ENCODE data around the gene RALGPS1. TPM values are rescaled to one million over a fixed set of nuclear protein-coding genes. Genes with fewer than 3 reads are reported as not detected.

Gene RALGPS1
- total RNA-seq, 1 experiment from 2014 or later: 18.6 TPM

GRCh38 chr9:127232833-127233549, 318.4 kb downstream of the RALGPS1 start:
- Histone ChIP-seq H3K4me1 (ENCODE audit: insufficient read depth, low read length) (no peaks in the 10 kb centered on the region), H3T11ph (ENCODE audit: low read length) (no peak overlapping the region), H2BK12ac (ENCODE audit: insufficient read length, low read depth, low read length) (no peak overlapping the region), H2BK15ac (ENCODE audit: low read depth, low read length) (no peak overlapping the region), H4K8ac (replicated peaks; ENCODE audit: insufficient read length, low read depth, low read length) (no peak overlapping the region), H3K27me3 (ENCODE audit: insufficient read depth, low read length) (no peaks in the 10 kb centered on the region), H3K23ac (ENCODE audit: insufficient read length, low read depth, low read length) (no peak overlapping the region), H3K4me2 (ENCODE audit: insufficient read depth, insufficient read length, low read length) (no peak overlapping the region), H4K5ac (ENCODE audit: insufficient read length, low read depth, low read length) (no peak overlapping the region), H4K91ac (ENCODE audit: insufficient read length, low read depth, low read length) (no peak overlapping the region), H2BK20ac (ENCODE audit: low read depth, low read length, poor library complexity, severe bottlenecking) (no peak overlapping the region), H3K27ac (ENCODE audit: insufficient read length, low read depth, low read length) (no peak overlapping the region), H2BK5ac (ENCODE audit: insufficient read length, low read length) (no peak overlapping the region), H3K14ac (ENCODE audit: insufficient read depth, low read length) (no peak overlapping the region), H3K23me2 (ENCODE audit: insufficient read length, low read depth, low read length, poor library complexity, severe bottlenecking) (no peaks in the 10 kb centered on the region), H3K18ac (ENCODE audit: insufficient read length, low read depth, low read length) (no peak overlapping the region), H2AK5ac (ENCODE audit: insufficient read length, low read length) (no peak overlapping the region), H4K20me1 (ENCODE audit: control insufficient read depth, insufficient read depth, insufficient read length) (no peaks in the 10 kb centered on the region), H3K9ac (ENCODE audit: extremely low read depth, insufficient read length, low read length) (no peak overlapping the region), H3K79me1 (ENCODE audit: insufficient read depth, low read depth, low read length, poor library complexity, severe bottlenecking) (no peaks in the 10 kb centered on the region), H3K79me2 (ENCODE audit: insufficient read depth, low read length) (no peaks in the 10 kb centered on the region), H3K4ac (ENCODE audit: low read depth, low read length) (no peak overlapping the region), H2BK120ac (ENCODE audit: low read depth, low read length, poor library complexity, severe bottlenecking) (no peak overlapping the region), H2AFZ (ENCODE audit: low read length) (no peak overlapping the region), H3K56ac (ENCODE audit: insufficient read length, low read depth, low read length) (no peak overlapping the region), H3K9me3 (ENCODE audit: control insufficient read depth, low read depth, low read length) (no peaks in the 10 kb centered on the region)
- peaks cover 0 to 4% (median 0%) of the 10 kb centered on the region in 3 experiments; a peak in 3 of 7 replicates for H3K36me3 Mint-ChIP-seq (ENCODE audit: insufficient read depth in 1 of 3, low read depth in 3 of 3)
- H3K9me3 Mint-ChIP-seq: no peaks in the 10 kb centered on the region
- WGBS (ENCODE audit: extremely low coverage, insufficient read length, low lambda C conversion rate): no CpG with 5 or more reads among the region's 4 CpGs
- no peak overlapping the region for H3K27ac Mint-ChIP-seq
- TF ChIP-seq, protein P1, sequence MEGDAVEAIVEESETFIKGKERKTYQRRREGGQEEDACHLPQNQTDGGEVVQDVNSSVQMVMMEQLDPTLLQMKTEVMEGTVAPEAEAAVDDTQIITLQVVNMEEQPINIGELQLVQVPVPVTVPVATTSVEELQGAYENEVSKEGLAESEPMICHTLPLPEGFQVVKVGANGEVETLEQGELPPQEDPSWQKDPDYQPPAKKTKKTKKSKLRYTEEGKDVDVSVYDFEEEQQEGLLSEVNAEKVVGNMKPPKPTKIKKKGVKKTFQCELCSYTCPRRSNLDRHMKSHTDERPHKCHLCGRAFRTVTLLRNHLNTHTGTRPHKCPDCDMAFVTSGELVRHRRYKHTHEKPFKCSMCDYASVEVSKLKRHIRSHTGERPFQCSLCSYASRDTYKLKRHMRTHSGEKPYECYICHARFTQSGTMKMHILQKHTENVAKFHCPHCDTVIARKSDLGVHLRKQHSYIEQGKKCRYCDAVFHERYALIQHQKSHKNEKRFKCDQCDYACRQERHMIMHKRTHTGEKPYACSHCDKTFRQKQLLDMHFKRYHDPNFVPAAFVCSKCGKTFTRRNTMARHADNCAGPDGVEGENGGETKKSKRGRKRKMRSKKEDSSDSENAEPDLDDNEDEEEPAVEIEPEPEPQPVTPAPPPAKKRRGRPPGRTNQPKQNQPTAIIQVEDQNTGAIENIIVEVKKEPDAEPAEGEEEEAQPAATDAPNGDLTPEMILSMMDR (conservative IDR thresholded peaks at IDR 0.05): no peak
- DNase-seq: no peak
- no peak overlapping the region for H3K4me3 Mint-ChIP-seq
- H3K27me3 Mint-ChIP-seq (ENCODE audit: low read depth): no peaks in the 10 kb centered on the region
- peaks cover 6% of the 10 kb centered on the region in 2 experiments; a peak in 2 of 4 replicates for H3K4me1 Mint-ChIP-seq

Measured in H9 (cell line).